GM19023 (cell line): ENCODE results near the gene GDF2.

ENCODE experiments used
- ATAC-seq: cut with Tn5 transposase; IDR thresholded peaks from one replicate; pipeline ENCODE4 v1.9.1; 2021; ENCODE audit warnings: mild to moderate bottlenecking, moderate library complexity; ENCODE audit not compliant: unreplicated experiment

Gene GDF2

DNA sequence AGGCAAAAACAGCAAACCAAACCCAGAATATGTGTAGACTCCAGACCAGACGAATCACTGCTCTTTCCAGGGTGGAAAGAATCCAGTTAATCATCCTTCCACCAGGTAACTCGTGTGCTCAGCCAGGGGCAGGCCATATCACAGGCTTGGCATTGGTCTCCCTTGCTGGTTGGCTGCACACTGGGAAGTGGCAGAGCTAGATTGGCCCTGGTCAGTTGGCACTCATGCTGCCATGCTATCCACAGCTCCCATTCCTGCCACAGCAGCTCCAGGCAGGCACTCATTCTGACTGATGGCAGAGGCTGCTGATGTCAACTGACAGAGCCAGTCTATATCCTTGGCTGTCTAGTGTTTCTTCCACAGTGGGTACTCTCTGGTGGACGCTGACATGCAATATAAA lies 31.9 kb upstream of the GDF2 start:
- ATAC-seq, result no peak

DNA sequence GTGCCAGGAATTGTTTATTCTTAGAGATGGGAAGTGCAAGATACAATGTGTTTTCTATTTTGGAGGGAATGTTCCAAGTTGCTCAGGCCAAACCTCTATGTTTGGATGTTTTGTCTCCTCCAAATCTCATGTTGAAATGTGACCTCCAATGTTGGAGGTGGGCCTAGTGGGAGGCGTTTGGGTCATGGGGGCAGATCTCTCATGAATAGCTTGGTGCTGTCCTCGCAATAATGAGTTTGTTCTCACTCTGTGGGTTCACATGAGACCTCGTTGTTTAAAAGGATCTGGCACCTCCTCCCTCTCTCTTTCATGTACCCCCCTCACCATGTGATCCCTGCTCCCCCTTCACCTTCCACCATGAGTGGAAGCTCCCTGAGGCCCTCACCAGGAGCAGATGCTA lies 30.6 kb upstream of the GDF2 start:
- ATAC-seq, result no peak

DNA sequence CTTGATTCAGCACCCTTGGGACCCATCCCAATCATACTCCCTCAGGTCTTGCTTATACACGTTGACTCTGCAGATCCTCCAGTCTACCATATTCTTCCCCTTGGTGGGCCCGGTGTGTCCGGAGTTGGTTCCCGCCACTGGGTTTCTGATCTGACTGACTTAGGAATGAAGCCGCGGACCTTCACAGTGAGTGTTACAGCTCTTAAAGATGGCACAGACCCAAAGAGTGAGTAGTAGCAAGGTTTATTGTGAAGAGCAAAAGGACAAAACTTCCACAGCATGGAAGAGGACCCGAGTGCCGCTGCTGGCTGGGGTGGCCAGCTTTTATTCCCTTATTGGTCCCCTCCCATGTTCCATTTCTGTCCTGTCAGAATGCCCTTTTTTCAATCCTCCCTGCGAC lies 28.2 kb upstream of the GDF2 start:
- ATAC-seq, result no peak

DNA sequence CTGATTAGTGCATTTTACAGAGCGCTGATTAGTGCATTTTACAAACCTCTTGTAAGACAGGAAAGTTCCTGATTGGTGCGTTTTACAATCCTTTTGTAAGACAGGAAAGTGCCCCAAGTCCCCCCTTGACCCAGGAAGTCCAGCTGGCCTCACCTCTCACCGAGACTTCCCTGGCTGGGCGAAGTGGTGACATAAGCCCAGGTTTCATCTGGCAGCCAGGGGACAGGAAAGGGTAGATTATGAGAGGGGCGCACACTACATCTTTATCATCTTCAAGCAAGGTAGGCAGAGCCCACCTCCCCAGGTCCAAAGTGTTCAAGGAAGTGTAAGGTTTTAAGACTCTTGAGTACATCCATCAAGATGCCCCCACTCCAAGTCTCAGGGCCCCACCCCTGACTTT lies 27.8 kb upstream of the GDF2 start:
- no peak for ATAC-seq

DNA sequence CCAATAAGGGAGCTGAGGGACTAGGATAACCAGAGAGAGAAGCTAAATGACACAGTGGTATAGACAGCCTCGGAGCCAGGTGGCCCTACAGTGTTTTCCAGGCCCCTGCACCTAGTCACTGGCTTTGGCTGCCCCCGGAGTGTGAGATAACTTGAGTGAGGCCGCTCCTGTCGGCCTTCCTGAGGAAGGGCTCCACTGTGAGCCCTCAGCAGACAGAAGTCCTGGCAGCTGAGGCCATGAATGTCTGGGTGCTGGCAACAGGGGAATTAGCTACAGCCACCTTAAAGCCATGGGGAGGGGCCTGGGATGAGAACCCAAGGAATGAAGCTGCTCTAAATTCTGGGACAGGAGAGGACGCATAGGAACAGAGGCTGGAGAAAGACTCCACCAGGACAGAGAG lies 26.8 kb upstream of the GDF2 start:
- ATAC-seq, result no peak

DNA sequence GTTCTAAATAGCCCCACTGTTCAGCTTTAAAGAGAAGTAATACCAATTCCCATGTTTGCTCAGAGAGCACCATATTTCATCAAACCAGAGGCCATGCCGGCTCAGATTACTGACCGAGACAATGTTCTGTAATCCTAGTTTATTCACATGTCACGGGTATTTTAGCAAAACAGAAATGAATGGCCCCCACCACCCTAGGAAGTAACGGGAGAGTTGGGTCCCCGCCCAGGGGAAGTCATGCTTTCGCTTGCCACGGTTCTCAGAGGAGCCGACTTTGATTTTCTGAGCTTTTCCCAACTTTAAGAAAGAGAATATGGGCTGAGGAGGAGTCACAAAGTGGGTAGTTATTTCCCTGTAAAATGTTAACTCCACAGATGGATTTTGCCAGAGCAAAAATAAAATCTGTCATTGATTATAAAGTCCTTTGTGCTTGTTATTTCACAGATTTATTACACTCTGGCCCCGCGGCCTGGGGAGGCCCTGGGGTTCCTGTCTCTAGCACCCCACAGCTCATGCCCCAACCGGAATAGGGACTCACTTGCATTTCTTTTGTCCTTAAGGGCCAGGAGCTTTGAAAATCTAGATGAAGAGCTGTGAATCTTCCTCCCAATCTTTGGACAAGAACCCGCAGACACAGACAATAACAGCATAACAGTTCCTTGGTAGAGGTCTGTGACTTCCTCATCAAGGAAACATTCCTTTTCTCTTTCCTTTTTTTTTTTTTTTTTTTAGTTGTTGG lies 25.9 kb upstream of the GDF2 start:
- ATAC-seq, result no peak

DNA sequence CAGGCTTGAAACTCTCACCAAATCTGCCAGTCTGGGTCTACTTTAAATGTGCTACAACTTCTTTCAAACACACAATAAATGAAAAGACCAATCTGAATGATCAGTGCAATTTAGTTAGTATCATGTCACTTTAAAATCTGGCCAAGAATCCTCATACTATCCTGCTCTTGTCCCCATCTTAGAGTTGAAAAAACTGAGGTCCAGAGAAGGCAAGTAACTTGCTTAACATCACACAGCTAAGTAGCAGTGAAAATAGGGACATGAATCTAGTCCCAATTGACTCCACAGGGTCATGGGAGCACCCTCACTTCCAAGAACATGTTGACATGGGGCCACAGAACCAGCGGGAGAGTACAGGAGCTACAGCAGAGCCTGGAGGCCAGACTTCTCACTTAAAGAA lies 25.3 kb upstream of the GDF2 start:
- no peak for ATAC-seq

DNA sequence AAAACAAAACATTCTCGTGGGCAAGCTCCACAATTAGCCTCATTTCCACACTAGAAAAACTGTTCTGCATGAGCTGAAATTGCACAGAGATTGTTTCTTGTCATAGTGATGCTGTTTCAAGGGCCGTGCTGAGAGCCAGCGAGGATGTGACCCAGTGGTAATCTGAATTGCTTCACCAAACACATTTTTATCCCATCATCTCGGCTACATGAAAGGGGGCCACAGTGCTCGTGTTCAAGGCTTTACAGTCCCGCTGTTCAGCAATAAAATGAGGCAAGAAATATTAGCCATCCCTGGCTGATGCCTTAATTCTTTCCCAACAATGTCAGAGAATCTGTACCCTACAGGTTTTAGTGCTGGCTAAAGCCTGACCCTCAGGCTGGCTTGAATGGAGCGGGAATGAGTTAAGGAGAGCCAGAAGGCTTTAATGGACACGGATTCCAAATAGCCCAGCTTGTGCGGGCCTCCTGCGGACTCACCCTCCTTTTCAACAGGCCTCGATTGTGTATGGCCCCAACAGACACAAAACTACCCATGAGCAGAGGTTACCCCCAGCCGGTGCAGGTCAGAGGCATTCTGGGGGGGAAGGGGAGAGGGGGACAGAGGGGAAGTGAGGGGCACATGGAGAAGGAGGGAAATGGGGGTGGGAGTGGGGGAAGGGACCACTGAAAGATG lies 24.3 kb upstream of the GDF2 start:
- ATAC-seq, result no peak

DNA sequence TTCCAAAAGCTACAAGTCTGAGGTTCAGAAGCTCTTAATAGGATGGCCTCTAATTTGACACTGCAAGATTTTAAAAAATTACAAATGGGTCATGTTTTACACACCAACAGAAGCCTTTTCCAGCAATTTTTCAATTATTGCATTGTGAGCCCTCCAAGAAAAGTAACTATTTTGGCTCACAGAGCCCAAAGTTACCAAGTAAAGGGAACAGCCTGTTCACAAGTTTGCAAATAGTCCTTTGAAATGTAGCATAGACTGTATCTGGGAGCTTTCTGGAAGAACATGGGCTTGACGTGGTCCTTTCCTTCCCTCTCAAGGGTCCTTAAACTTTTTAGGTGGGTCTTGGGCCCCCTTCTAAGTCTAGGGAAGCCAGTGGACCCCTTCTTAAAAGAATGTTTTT lies 23.5 kb upstream of the GDF2 start:
- ATAC-seq, result no peak

DNA sequence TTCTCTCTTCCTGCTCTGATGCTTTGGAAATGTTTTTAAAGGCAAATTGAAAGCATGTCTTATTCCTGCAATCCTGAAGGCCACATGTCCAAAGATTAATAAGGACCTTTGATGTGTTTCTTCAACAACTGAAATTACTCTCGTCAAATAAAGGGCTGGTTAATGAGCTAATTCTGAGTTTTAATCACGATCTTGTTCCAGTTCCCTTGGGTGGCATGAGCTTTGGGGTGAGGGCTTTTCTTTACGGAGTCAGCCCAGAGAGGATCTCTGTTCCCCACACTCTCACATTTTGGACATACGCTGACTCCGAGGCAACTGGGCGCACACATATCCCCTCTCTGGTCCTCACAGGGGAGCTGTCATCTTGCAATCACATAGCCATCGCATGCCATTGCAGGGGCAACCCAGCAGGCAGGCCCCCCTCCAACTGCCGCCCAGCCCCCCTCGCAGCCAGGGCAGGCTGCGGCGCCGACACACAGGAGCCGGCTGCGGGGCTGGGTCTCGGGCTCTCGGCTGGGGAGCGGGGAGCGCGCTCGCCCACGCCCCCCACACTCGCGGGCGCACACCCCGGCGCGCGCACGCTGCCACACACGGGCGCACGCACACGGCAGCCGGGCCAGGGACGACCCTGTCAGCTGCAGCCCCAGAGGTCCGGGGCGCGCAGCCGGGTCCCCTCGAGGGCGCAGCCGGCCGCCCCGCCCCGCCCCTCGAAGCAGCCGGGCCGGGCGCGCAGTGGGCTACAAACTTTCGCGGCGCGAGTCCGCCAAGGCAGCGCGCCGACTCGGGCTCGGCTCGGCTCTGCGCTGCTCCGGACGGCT lies 22.4 kb upstream of the GDF2 start, which contains the start of gene GDF10:
GDF10 (plus strand) TSS at position 587 of the 818 bp plus-strand sequence. CDS start 455 bp downstream, outside the sequence.
- ATAC-seq, result no peak

DNA sequence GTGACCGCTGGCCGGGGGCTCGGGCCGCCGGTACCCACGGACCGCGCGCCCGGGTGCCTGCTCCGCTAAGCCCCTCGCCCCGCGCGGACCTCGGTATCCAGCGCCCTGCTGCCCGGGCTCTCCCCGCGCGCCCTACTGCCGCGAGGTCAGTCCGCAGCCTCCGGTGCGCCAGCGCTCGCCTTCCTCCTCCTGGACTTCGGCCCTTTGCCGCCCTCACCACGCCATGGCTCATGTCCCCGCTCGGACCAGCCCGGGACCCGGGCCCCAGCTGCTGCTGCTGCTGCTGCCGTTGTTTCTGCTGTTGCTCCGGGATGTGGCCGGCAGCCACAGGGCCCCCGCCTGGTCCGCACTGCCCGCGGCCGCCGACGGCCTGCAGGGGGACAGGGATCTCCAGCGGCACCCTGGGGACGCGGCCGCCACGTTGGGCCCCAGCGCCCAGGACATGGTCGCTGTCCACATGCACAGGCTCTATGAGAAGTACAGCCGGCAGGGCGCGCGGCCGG lies 21.8 kb upstream of the GDF2 start:
- ATAC-seq, result no peak

DNA sequence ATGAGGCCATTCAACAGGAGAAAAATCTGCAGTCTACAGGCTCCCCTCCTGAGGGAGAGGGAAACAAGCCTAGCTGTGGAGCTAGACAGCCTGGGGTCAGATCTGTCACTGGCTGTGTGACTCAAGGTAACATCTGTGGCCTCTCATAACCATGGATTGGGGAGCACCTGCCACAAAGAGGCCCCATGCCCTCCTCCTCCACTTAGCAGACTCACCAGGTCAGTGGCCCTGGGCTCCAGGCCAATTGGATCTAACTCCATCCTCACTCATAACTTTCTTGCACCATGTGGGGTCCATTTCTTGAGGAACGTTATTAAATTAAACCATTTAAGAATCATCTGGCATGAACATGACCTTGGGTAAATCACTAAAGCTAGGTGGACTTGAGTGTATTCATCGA lies 20.4 kb upstream of the GDF2 start:
- ATAC-seq, result no peak

DNA sequence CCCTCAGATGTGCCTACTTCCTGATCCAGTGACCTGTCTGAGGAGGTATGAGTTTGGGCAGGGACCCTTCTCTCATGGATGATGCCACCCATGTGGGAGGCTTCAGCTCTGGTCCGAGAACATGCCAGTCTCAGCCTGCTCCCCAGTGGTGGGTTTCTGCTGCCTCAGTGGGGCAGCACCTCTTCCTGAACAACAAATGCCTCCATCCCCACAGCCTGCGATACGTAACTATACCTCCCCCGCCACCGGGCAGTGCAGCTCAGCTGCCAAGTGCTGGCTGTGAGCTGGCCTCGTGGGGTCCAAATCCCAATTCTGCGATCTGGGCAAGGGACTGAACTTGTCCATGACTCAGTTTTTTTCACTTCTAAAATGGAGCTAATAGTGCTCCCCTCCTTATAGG lies 19.1 kb upstream of the GDF2 start:
- no peak for ATAC-seq

DNA sequence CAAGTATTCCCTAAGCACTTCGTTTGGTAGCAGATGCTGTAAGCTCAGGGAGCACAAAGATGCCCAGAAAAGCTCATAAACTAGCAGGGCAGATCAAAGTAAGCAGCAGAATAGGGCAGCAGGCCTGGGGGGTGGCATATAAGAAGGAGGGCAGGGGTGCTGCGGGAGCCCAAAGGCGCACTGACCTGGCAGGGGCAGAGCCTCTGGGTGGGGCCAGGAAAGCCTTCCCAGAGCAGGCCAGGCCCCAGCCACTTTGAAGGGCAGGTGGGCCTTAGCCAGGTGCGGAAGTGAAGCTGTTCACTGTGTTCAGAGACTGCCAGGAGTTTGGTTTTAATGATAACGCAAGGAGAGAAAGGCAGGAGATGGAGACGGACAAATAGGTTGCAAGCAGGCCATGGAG lies 18.4 kb upstream of the GDF2 start:
- no peak for ATAC-seq

DNA sequence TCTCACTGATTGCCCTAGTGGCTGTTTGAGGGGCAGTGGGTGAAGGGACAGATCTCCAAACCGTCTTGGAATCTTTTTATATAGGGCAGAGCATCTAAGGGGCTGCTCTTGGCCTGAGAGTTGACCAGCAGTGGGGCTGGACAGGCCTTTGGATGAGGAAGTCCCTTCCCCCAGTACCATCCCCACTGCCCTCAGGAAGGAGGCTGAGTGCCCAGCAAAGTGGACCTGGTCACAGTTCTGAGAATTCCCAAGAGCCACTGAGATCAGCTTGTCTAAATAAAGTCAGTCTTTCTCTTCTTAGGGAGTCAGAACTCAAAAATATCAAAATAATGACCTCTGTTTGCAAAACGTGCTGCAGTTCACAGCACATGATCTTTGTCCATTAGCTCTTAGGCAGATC lies 16.7 kb upstream of the GDF2 start:
- no peak for ATAC-seq

DNA sequence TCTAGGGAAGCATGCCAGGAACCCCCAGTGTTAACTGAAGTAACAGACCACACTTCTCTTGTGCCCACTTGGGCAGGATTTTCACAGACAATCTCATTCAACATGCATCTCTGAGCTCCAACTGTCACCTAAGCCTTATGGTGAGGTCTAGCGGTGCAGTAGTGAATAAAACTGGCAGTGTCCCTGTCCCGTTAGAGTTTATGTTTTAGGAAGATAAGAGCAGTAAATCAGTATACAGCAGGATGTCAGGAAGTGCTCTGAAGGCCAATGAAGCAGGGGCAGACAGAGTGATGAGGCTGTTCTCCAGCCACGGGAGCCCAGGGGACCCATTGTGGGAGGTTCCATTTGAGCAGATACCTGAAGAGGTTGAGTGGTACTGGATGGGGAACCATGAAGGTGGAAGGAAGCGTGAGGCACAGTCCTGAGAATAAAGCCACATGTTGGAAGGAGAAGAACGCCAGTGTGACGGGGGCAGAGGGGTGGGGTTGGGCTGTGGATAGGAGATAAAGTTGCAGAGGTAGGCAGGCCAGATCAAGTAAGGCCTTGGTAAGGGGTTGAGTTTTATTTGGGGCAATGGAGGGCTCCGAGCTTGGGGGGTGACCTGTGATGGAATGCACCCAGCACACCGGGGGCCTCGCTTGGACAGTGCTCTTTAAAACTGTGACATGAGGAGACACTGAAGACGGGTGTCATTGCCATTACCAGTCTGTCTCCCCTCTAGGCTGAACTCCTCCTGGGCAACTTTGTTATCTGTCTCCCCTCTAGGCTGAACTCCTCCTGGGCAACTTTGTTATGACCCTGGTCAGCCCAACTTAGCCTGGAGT lies 15.7 kb upstream of the GDF2 start:
- ATAC-seq, result no peak

DNA sequence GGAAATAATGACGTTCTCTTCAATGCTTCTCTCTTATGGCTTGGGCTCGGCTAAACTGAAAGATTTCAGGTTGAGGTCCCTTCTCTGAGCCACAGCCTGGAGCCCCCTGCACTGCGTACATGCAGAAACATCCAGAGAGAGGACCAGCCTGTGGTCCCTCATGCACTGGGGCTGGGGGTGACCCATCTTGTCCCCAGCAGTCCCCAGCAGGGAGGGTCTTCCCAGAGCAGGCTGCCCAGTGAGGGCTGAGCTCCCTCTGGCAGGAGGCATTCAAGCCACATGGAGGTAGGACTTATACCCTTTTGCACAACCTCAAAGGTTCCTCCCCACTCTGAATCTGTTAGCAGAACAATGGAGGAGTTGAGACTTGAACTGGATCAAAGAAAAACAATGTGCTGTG lies 14.9 kb upstream of the GDF2 start:
- no peak for ATAC-seq

DNA sequence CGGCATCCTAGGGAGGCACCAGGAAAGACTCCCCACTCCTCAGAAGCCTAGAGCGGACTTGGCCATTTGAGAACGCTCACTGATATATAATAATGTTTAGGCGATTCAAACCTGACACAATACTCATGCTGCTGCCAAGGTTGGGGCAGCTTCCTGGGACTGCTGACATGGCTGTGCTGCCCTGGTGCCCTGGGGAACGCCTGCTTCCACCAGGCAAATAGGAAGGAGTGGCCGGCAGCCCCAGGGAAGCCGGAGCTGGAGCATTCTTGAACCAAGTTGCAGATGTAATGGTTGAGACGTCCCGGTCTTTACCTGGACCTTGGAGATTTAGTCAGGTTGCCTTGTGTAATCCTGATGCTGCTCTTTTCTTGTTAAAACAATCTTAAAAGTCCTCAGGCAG lies 13.5 kb upstream of the GDF2 start:
- ATAC-seq, result no peak

DNA sequence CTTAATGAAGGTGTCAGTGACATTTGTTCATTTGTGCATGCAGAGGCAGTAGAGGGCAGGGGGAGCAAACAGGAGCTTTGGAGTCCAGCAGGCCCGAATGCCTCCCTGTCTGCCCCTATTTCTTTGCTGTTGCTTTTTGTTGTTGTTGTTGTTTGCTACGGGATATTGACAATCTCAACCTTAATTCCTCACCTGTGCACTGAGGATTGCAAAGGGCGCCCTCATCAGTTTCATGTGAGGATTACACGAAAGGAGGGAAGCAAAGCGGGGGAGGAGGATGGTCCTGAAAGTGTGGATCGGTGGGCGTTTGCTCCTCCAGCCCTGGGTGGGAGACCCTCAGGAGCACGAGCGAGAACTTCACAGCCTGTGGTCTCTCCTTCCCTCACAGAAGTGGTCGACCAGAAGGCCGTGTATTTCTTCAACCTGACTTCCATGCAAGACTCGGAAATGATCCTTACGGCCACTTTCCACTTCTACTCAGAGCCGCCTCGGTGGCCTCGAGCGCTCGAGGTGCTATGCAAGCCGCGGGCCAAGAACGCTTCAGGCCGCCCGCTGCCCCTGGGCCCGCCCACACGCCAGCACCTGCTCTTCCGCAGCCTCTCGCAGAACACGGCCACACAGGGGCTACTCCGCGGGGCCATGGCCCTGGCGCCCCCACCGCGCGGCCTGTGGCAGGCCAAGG lies 12.7 kb upstream of the GDF2 start:
- ATAC-seq, result no peak

DNA sequence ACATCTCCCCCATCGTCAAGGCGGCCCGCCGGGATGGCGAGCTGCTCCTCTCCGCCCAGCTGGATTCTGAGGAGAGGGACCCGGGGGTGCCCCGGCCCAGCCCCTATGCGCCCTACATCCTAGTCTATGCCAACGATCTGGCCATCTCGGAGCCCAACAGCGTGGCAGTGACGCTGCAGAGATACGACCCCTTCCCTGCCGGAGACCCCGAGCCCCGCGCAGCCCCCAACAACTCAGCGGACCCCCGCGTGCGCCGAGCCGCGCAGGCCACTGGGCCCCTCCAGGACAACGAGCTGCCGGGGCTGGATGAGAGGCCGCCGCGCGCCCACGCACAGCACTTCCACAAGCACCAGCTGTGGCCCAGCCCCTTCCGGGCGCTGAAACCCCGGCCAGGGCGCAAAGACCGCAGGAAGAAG lies 12.2 kb upstream of the GDF2 start:
- ATAC-seq, result no peak
